NCI-H345 treated with DMSO at 0.1 percent for 48 hours (cell line): ENCODE results near the gene GMEB2.
A peak's percentile ranks its signal among the peaks of the same experiment; 100 is the strongest.
"Not testable (repeated sequence)": the region's sequence is repeated elsewhere in the genome, so short reads cannot be mapped to it uniquely, and the experiment has no call there.

Experiments used
- DNase-seq: peaks from one replicate; lab custom pipeline; 2025; ENCODE audit not compliant: unreplicated experiment; lab: John Stamatoyannopoulos, UW

GMEB2 gene

DNA sequence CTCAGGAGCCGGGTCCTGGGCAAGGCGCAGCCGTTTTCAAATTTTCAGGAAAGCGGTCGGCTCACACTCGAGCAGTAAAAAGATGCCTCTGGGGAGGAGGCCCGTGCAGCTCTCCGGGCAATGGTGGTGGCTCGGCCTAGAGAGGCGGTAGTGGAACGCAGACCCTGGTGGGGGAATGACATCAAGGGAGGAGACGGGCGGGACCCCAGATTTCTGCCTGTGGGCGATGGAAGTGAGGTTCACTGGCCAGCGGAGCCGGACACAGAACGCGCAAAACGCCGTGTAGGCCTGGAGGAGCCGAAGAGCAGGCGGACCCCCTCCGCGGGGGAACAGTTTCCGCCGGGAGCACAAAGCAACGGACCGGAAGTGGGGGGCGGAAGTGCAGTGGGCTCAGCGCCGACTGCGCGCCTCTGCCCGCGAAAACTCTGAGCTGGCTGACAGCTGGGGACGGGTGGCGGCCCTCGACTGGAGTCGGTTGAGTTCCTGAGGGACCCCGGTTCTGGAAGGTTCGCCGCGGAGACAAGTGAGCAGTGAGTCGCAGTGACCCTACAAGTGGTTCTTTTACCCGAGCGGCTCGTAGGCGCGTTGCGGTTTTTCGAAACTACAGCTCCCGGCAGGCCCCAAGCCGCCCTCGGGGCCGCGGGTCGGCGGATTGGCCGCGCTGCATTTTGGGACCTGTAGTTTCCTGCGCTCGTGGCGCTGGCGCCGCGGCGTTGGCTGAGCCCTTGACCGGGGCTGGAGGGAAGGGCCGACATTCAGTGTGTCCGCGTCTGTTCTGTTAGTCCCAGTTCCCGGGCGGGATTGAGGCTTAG, 31.2 kb upstream of the GMEB2 start, which contains the start of gene RTEL1:
Gene RTEL1 (plus strand): TSS at position 376 of the 812 bp plus-strand sequence. CDS start 1,091 bp downstream, outside the sequence.
- DNase-seq = peak; percentile 95

DNA sequence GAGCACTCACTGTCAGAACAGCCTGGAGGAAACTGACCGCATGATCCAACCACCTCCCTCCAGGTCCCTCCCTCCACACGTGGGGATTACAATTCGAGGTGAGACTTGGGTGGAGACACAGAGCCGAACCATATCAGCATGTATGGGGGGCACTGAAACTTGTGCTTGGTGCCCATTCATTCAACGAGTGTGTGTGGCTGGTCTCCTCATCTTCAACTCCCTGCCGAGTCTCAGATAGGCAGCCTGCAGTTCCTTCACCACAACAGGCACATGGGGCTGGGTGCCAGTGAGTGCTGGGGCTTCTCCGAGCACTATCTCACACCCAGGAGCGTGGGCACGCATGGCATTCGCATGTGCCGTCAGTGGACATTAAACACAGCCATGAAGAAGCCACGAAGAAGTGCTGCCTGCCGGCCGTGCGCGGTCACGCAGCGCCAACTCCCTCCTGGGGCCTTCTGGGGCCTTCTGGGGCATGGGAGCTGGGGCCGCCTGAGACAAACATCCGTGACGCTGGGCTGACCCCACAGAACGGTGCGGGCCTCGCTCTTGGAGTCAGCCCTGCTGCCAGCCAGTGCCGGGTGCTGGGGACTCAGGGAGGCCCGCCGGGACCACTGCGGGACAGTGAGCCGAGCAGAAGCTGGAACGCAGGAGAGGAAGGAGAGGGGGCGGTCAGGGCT, 30.5 kb upstream of the GMEB2 start:
- DNase-seq = no peak

DNA sequence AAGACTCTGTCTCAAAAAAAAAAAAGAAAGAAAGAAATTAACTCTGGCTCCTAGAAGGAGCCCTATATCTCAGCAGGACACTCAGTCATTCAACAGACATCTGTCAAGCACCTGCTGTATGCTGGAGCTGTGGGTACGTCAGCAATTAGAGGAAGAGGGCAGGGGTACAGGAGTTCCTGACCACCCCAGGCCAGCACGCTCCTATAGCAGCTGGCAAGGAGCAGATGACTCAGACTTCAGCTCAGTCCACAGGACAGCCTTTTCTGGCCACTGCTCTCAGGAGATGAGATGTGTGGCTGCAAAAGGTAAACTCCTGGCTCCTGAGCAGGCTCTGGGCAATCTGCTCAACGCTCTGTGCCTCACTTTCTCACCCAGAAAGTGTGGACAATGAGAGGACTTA, 29.6 kb upstream of the GMEB2 start:
- DNase-seq = no peak

DNA sequence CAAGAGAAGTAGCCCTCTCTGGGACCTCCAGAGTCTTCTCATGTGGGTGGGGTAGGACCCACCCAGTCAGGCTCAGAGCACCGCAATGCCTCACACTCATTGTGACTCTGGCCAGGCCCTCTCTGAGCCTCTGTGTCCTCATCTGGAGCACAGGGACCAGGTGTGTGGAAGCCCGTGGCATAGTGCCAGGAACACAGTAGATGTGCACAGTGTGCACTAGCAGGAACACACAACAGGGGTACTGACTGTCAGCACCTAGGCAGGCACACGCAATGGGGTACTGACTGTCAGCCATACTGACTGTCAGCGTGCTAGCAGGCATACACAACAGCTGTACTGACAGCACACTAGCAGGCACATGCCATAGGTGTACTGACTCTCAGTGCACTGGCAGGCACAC, 28.3 kb upstream of the GMEB2 start:
- DNase-seq = no peak

DNA sequence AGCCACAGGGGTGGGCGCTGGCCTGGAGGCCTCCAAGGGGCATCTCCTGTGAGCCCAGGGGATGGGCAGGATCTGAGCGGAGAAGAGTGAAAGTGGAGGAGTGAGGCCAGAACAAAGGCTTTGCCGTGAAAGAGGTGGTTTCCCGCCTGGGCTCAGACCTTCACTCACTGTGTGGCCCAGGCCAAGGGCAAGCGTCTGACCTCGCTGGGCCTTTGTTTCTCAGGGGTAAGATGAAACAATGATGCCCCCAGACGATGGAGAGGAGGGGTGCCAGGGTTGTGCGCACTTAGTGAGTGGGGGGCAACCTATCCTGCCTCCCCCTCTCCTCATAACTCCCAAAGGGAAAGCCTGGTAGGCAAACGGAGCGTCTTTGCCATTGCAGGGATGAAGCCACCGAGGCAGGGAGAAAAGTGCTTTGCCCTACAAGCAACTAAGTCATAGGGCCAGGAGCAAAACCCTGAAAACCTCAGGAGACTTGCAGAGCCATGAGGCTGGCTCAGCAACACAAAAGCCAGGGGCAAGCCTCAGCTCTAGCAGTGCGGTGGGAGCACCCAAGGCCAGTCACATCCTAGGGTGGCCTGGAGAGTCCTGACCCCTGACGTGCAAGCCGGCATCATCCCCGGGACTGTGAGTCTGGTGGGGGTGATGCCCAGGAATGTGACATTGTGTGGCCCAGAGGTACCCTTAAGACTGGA, 27.2 kb upstream of the GMEB2 start:
- DNase-seq = no peak

DNA sequence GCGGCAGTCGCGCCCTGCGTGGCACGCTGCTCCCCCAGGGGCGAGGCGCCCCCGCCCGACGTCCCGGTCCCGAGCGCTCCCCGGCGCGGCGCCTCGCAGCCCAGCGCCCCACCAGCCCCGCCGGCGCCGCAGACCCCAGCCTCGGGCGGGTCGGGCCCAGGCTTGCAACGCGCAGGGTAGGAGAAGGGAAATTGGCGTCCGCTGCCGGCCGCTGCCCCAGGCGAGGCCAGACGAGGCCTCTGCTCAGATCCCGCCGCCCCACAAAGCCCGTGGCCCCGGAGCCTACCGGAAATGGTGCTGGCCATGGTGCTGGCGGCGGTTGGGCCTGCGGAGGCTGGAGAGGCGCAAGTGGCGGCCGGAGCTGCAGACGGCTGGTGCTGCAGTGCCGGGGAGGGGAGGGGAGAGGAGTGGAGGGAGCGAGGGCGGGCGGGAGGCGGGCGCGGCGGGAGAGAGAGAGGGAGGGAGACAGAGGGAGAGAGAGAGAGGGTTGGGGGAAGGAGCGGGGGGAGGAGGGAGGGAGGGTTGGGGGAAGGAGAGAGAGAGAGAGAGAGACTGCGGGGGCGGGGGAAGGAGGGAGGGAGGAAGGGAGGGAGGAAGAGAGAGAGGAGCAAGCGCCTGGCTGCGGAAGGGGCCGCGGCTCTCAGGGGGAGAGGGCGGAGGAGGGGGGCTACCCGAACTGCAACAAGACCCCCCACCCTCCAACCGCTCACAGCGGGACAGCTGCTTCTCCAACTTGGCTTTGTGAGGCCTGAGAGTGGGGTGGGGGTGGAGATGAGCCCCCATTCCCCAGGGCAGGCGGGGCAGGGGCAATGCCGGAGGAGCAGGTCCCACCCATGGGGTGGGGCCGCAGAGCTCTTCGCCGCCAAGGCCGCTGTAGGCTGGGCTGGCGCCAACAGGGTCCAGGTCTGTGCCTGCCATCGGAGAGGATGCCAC, 26.4 kb upstream of the GMEB2 start, which contains the start of gene STMN3:
Gene STMN3 (minus strand): TSS at position 384 of the 933 bp plus-strand sequence. CDS start 79 bp downstream, at position 305.
- DNase-seq = peak; percentile 76

DNA sequence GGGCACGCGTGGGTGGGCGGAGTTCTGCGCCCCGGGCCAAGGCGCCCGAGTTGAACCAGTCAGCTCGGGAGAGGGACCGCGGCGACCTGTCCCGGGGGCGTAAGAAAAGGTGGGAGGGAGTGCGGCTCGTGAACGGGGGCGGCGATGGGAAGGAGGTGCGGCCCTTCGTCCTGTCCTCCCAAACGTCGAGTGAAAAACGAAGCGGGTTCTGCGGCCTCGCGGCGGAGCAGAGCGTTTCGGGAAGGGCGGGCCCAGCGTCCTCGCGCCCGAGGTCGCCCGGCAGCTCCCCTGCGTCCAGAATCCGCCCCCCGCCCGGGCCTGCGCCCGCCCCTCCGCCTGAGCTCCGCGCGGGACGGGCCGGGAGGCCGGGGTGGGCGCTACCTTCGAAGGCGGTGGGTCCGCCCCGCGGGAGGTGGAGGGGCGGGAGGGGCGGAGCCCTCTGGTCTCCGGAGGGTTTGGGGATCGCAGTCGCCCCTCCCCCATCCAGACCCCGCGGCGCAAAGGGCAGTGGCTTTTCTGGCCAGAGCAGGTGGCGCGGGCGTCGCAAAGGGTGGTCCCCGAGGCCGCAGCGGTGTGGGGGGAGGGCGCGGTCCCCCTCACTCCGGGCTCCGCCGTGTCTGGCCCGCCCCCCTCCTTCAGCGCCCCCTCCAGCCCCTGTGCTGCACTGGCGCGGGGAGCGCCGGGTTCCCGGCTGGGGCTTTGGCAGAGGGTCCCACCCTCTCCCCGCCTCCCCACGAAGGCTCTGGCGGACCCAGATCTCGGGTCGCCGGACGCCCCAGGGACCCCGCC, 25.5 kb upstream of the GMEB2 start:
- DNase-seq = no peak

DNA sequence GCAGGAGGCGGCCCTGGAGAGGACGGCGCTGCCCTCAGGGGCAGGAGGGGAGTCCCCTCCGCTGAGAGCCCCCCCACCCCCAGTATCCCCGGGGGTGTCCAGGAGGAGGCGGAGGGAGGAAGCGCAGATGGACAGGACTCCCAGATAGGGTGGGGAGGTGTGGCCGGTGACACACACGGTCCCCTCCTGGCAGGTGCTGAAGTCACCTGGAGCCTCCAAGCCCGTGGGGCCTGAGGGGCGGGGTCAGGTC, 25.0 kb upstream of the GMEB2 start:
- DNase-seq = no peak

DNA sequence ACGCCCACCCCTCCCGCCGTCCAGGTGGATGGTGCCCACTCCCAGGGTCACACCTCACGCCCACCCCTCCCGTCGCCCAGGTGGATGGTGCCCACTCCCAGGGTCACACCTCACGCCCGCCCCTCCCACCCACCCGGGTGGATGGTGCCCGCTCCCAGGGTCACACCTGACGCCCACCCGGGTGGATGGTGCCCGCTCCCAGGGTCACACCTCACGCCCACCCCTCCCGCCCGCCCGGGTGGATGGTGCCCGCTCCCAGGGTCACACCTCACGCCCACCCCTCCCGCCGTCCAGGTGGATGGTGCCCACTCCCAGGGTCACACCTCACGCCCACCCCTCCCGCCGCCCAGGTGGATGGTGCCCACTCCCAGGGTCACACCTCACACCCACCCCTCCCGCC, 23.6 kb upstream of the GMEB2 start:
- DNase-seq = not testable (repeated sequence)

DNA sequence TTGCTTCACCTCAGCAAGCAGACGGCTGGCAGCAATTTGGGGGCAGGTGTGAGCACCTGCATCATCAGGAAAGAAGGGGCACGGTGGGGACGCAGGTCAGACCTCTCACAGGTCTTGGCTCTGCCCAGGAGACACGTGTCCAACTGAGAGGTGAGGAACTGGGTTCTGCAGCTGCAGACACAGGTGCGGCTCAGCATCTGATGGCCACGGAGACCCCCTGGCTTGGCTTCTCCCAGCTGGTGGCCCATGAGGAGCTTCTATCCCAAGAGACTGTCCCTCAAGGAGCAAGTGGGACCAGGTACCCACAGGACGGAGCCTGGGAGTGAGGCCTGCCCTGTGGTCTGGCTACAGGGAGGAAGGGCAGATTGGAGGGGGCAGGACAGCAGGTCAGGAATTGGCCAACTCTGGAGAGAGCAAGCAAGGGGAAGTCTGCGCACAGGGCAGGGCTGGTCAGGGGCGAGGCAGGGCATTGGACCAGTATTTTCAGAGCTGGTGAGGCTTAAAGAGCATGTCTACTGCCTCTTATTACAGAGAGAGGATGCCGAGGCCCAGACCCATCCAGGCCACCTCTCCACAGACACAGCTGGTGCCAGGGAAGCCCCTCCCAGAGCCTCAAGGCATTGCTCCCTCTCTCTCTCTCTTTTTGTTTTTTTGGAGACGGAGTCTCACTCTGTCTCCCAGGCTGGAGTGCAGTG, 22.1 kb upstream of the GMEB2 start:
- DNase-seq = no peak

DNA sequence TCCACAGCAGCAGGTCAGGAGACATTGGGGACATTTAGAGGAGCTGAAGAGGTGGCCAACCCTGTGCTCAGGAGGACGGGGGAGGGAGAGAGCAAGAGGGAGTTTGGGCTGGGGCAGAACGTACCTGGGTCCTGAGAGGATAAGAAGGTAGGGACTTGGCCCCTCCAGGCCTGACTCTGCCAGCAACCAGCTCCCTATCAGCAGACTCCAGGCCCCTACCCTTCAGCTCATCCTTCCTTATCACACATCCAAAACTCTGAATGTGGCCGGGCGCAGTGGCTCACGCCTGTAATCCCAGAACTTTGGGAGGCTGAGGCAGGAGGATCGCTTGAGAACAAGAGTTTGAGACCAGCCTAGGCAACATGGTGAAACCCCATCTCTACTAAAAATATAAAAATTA, 21.3 kb upstream of the GMEB2 start:
- no peak for DNase-seq

DNA sequence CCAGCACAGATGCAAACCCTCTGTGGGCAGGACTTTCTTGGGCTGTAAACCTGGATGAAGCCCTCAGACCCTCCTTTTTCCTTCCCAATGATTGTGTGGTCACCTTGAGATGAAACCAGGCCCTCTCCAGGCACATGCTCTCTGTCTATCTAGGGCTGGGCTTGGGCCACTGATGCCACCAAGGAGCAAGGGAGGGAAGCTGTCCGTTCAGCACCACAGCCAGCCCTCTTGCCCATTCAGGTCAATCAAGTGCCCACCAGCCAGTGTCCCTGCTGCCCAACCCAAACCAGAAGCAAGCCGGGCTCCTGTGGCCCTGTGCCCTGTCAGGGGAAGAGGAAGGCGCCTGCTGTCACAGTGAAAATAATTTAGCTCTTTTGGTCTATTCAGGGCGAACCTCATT, 18.3 kb upstream of the GMEB2 start:
- no peak for DNase-seq

DNA sequence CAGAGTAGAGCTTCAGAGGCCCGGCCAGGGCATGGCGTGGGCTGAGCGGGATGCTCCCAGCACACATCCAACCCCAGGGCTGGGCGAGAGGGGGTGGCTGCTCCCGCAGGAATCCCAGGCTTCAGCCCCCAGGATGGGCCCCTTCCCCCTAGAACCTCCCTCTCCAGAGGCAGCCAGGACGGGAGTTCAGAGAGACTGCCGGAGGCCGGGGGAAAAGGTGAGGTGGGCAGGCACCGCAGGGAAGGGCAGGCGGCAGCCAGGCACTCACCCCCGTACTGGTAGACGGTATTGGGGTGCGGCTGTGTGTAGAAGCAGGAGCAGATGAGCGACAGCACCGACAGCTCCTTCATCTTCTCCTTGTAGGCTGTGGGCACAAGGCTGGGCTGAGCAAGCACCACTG, 17.0 kb upstream of the GMEB2 start:
- DNase-seq = no peak

DNA sequence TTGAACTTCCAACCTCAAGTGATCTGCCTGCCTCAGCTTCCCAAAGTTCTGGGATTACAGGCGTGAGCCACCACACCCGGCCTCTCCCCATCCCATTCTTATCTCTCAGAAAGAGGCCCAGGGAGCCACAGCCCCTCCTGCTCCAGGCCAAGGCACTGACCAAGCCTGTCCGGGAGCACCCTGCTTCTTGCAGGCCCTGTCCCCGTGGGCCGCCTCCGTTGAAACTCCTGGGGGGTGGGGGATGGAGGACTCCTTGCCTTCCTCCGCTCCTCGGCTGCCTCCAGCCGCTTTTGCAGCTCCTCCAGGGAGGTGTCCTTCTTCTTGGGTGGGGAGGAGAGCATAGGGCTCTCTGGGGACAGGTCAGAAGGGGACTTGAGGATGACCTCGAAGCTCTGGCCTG, 16.6 kb upstream of the GMEB2 start:
- DNase-seq = no peak

DNA sequence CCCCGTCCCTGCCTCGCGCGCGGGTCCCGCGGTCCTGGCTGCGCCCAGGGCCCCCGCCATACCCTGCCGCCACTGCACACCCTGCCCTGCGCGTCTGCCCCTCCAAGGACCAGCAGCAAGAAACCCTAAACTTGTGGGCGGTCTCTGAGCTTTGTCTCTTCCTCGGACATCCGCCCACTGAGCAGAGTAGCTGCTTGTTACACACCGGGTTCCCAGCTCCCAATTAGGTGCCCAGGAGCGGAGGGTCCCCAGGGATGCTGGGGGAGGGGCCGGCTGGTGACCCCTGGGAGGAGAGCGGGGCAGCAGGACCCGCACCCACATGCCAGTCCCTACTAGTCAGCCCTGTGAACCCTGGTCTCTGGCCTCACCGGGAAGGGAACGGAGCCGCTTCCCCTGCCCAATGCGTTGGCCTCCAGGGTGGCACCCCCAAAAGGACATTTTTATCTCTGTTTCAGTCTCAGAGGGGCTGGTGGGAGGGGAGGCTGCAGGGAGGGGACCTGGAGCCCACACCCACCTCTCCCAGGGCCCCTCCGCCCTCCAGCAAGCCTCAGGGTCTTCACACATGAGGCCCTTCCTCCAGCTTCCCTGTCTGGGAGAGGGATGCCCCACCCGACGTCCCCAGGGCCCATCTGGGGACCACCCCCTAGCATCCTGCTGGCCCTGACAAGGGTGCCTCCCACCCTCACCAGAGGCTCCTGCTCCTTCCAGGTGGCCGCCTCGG, 15.8 kb upstream of the GMEB2 start:
- no peak for DNase-seq

DNA sequence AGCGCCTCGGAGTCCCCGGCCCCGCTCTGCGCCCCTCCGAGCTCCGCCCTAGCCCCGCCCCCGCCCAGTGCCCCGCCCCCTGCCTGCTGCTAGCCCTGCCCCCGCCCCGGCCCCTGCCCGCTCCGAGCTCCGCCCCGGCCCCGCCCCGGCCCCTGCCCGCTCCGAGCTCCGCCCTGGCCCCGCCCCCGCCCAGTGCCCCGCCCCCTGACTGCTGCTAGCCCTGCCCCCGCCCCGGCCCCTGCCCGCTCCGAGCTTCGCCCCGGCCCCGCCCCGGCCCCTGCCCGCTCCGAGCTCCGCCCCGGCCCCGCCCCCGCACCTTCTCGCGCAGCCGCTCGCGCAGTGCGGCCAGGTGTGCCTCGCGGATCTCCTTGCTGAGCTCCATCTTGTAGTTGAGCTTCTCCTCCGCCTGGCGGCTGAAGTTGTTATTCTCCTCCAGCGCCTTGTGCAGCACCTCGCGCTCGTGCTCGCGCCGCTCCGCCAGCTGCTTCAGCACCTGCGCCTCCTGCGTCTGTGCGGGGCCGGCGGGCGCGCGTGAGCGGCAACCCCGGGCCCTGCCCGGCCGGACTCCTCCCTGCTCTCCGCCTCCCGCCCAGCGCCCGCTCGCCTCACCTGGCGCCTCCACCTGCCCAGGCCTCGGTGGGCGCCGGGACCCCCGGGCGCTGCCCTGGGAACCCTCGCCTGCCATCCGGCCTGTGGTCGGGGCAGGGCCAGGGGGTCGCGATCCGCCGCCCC, 15.1 kb upstream of the GMEB2 start:
- DNase-seq = peak; percentile 82

DNA sequence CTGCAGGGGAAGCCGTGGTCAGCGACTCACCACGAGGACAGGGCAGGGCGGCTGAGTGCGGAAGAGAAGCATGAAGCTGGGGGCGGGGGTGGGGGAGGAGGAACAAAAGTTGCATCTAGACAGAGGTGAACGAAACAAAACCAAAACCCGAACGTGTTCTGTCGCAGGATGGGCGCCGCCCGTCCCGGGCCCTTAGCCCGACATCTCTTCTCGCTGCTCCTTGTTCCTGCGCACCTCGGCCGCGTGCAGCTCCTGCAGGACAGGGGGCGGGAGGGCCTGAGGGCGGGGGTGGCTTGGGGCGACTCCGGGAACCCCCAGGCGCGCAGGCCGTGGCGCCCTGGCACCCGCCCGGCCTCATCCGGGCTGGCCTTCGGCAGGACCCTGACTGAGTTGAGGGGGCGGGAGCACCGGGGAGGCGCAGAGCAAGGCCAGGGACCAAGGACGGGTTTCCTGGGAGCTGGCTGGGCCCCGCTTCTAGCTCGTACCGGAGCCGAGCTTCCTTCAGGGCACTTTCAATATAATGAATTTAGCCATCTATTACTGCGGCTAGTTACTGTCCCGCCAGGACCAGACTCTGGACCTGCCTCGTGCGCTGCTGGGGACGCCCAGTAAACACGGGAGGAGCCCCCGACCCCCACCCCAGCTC, 14.4 kb upstream of the GMEB2 start:
- no peak for DNase-seq

DNA sequence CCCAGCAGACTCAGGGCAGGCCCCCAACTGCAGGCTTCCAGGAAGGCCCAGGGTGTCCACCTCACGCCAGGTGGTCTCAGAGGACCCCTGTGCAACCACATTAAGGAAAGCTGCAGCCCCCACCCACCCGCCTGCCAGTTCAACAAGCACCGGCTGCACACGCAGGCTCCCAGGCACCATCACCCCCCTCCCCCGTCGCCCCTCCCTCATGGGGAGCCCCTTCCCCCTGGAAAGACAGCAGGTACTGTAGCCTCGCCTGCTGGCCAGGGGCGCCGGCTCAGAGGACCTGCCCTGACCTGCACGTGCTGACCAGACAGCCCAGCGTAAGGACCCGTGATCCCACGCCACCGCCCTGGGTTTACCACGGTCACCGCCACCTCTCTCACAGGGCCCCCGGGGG, 13.8 kb upstream of the GMEB2 start:
- not testable (repeated sequence) for DNase-seq
